Peyer's patch (tissue), 4 donors: ENCODE measurements around the gene HMCES. TPM values are rescaled to one million over a fixed set of nuclear protein-coding genes. Genes with fewer than 3 reads are reported as not detected.

Source experiments
- DNase-seq, 3 donors: peaks; one replicate each; pipeline ENCODE4 v3.0.0-alpha.2; 2017 to 2019
- H3K27ac ChIP-seq, 4 donors: fragments of 200-600 bp; sonication (generic); one replicate each; pipeline ENCODE4 v1.5.1; 2016 to 2019
- H3K27me3 ChIP-seq, 2 donors: fragments of 200-600 bp; sonication (generic); one replicate each; pipeline ENCODE4 v1.5.1; 2019
- H3K36me3 ChIP-seq, 3 donors: fragments of 200-600 bp; sonication (generic); one replicate each; pipeline ENCODE4 v1.5.1; 2016 to 2019
- H3K4me1 ChIP-seq, 4 donors: fragments of 200-600 bp; sonication (generic); one replicate each; pipeline ENCODE4 v1.5.1; 2016 to 2019
- H3K4me3 ChIP-seq, 4 donors: fragments of 200-600 bp; sonication (generic); 1 replicate in 3 of 4; 2 replicates in 1 of 4; pipeline ENCODE4 v1.5.1; 2016 to 2019; ENCODE audit warnings: mild to moderate bottlenecking in 1 of 4
- H3K9me3 ChIP-seq, 4 donors: fragments of 200-600 bp; sonication (generic); one replicate each; pipeline ENCODE4 v1.5.1; 2016 to 2019; ENCODE audit warnings: mild to moderate bottlenecking in 1 of 4
- CTCF ChIP-seq, 6 experiments: fragments of 450-650 bp in 4 of 6; fragments of 200-600 bp in 2 of 6; sonication (generic) in 1 of 6; IDR thresholded peaks; one replicate each; pipeline ENCODE4 v1.5.1; 2017 to 2019; ENCODE audit warnings: antibody characterized with exemption in 6 of 6, mild to moderate bottlenecking in 3 of 6, moderate library complexity in 1 of 6
- POLR2A ChIP-seq, 2 donors: fragments of 450-650 bp; IDR thresholded peaks; one replicate each; pipeline ENCODE4 v1.5.1; 2017; ENCODE audit warnings: antibody characterized with exemption in 2 of 2, mild to moderate bottlenecking in 2 of 2, moderate library complexity in 2 of 2
- total RNA-seq, 4 donors: library from RNA; depleted of rRNA; stranded (reverse); fragments of >200 nt; gene quantifications; one replicate each; pipeline ENCODE4 v1.1.0, GENCODE V29; 2016

The HMCES gene
- total RNA-seq, result 10 to 100 TPM; 22.2 to 29.7 (median 24.2) TPM

GRCh38 chr3:129278439-129278965, at the start of gene HMCES:
HMCES (plus strand) TSS chr3:129278870; CDS start chr3:129279733, 863 bp downstream.
- DNase-seq, result peak; percentile 93 to 97 (median 96)
- no peaks in the 10 kb centered on the region for H3K27me3 ChIP-seq
- H3K27ac ChIP-seq, result peak within 1 kb of the TSS; percentile 88 to 93 (median 92)
- no peaks in the 10 kb centered on the region for H3K9me3 ChIP-seq
- TF ChIP-seq CTCF (IDR thresholded peaks at IDR 0.05), result peak in 3 of 6 experiments; percentile 17 to 31 (median 23)
- peak; percentile 63 to 84 for TF ChIP-seq POLR2A (IDR thresholded peaks at IDR 0.05)
- peaks cover 0 to 20% (median 16%) of the 10 kb centered on the region in 4 donors for H3K4me1 ChIP-seq
- peak within 1 kb of the TSS; percentile 76 to 95 (median 88) for H3K4me3 ChIP-seq
- peaks cover 0 to 41% (median 0%) of the 10 kb centered on the region in 3 donors for H3K36me3 ChIP-seq

GRCh38 chr3:129228891-129229585, 49.6 kb upstream of the HMCES start:
- H3K4me1 ChIP-seq, result peaks cover 0 to 35% (median 5%) of the 10 kb centered on the region in 4 donors
- H3K36me3 ChIP-seq, result no peaks in the 10 kb centered on the region
- no peaks in the 10 kb centered on the region for H3K27me3 ChIP-seq
- no peak for DNase-seq
- no peak overlapping the region for H3K4me3 ChIP-seq
- no peak for TF ChIP-seq CTCF (IDR thresholded peaks at IDR 0.05)
- TF ChIP-seq POLR2A (IDR thresholded peaks at IDR 0.05), result no peak
- peak overlapping the region in 3 of 4 donors; percentile 27 to 53 (median 39) for H3K27ac ChIP-seq
- H3K9me3 ChIP-seq, result no peaks in the 10 kb centered on the region

- peaks cover 0 to 21% (median 2%) of the 10 kb centered on the region in 4 donors for H3K4me1 ChIP-seq
- no peaks in the 10 kb centered on the region for H3K9me3 ChIP-seq
- H3K27me3 ChIP-seq, result no peaks in the 10 kb centered on the region
- no peak overlapping the region for H3K4me3 ChIP-seq
- no peak for TF ChIP-seq CTCF (IDR thresholded peaks at IDR 0.05)
- no peak for TF ChIP-seq POLR2A (IDR thresholded peaks at IDR 0.05)
- DNase-seq, result peak in 1 of 3 donors; percentile 70
- no peaks in the 10 kb centered on the region for H3K36me3 ChIP-seq
- H3K27ac ChIP-seq, result peak overlapping the region in 2 of 4 donors; percentile 39 to 67
These were observed 48.2 kb upstream of the HMCES start for GRCh38 chr3:129230311-129231019.

- no peaks in the 10 kb centered on the region for H3K9me3 ChIP-seq
- H3K27ac ChIP-seq, result peak overlapping the region in 1 of 4 donors; percentile 39
- TF ChIP-seq POLR2A (IDR thresholded peaks at IDR 0.05) (no peak), CTCF (IDR thresholded peaks at IDR 0.05) (no peak)
- H3K4me1 ChIP-seq, result peaks cover 0 to 11% (median 0%) of the 10 kb centered on the region in 4 donors
- H3K27me3 ChIP-seq, result no peaks in the 10 kb centered on the region
- no peak overlapping the region for H3K4me3 ChIP-seq
- no peak for DNase-seq
- H3K36me3 ChIP-seq, result no peaks in the 10 kb centered on the region
These were observed 47.1 kb upstream of the HMCES start for GRCh38 chr3:129231331-129232119.

- Histone ChIP-seq H3K4me1 (peaks cover 0 to 4% (median 0%) of the 10 kb centered on the region in 4 donors), H3K9me3 (no peaks in the 10 kb centered on the region), H3K27me3 (no peaks in the 10 kb centered on the region), H3K27ac (peak overlapping the region in 1 of 4 donors; percentile 42), H3K4me3 (no peak overlapping the region), H3K36me3 (no peaks in the 10 kb centered on the region)
- peak in 2 of 3 donors; percentile 85 to 91 for DNase-seq
- TF ChIP-seq CTCF (IDR thresholded peaks at IDR 0.05), result no peak
- TF ChIP-seq POLR2A (IDR thresholded peaks at IDR 0.05), result no peak
These were observed 45.1 kb upstream of the HMCES start for GRCh38 chr3:129233538-129233937.
